B cell (primary cell): ENCODE measurements around the gene RNF26. TPM values are rescaled to one million over a fixed set of nuclear protein-coding genes. Genes with fewer than 3 reads are reported as not detected.

Experiments used
- ATAC-seq: fragments of 200-7000 bp; cut with Tn5 transposase; one replicate; pipeline ENCODE4 v1.10.0; 2021; ENCODE audit warnings: low read depth, mild to moderate bottlenecking, moderate number of reproducible peaks, moderate library complexity
- CTCF ChIA-PET: fragments of 350-600 bp; sonication (Branson Sonifier 250); formaldehyde crosslinking; loops from one replicate; lab custom pipeline; 2021; ENCODE audit warnings: antibody characterized with exemption, inconsistent platforms; lab: Charles Lee
- POLR2A ChIA-PET: fragments of 350-600 bp; sonication (Branson Sonifier 250); formaldehyde crosslinking; loops from one replicate; lab custom pipeline; 2021; ENCODE audit warnings: antibody characterized with exemption; lab: Charles Lee
- DNase-seq: peaks from one replicate; pipeline ENCODE4 v3.0.0; 2013
- H2AFZ ChIP-seq: 2 replicates; pipeline ENCODE4 v1.6.1; 2012; ENCODE audit warnings: mild to moderate bottlenecking, low read depth, low read length; ENCODE audit not compliant: insufficient read depth, poor library complexity, severe bottlenecking
- H3K27ac ChIP-seq, 2 donors: 1 replicate in 1 of 2; 2 replicates in 1 of 2; pipeline ENCODE4 v1.5.1; 2012 to 2013; ENCODE audit warnings: low read length in 2 of 2, mild to moderate bottlenecking in 2 of 2, moderate library complexity in 1 of 2
- H3K27me3 ChIP-seq, 4 experiments: fragments of 200-600 bp in 1 of 4; sonication (generic) in 1 of 4; replicated peaks in 1 of 4; 1 replicate in 2 of 4; 2 replicates in 2 of 4; pipeline versions ENCODE4 v1.6.1 to v1.7.0; 2013 to 2016; ENCODE audit warnings: low read length in 3 of 4, mild to moderate bottlenecking in 2 of 4, mixed read lengths in 1 of 4, moderate library complexity in 1 of 4; ENCODE audit not compliant: insufficient read depth in 4 of 4, control insufficient read depth in 3 of 4; ENCODE audit errors: control extremely low read depth in 1 of 4
- H3K36me3 ChIP-seq, 2 experiments: replicated peaks in 1 of 2; 1 replicate in 1 of 2; 2 replicates in 1 of 2; pipeline versions ENCODE4 v1.6.1 to v1.7.1; 2013; ENCODE audit warnings: low read length in 1 of 2; ENCODE audit not compliant: insufficient read depth in 2 of 2, control insufficient read depth in 1 of 2; ENCODE audit errors: control extremely low read depth in 1 of 2, extremely low read depth in 1 of 2
- H3K4me1 ChIP-seq, 2 donors: fragments of 200-600 bp in 1 of 2; sonication (generic) in 1 of 2; 1 replicate in 1 of 2; 2 replicates in 1 of 2; pipeline versions ENCODE4 v1.5.1 to v1.6.1; 2013 to 2017; ENCODE audit warnings: low read length in 2 of 2; ENCODE audit not compliant: control insufficient read depth in 2 of 2, insufficient read depth in 2 of 2
- H3K4me2 ChIP-seq: replicated peaks from 2 replicates; pipeline ENCODE3; 2012; ENCODE audit warnings: mild to moderate bottlenecking, low read depth, low read length; ENCODE audit not compliant: poor library complexity, severe bottlenecking
- H3K4me3 ChIP-seq, 5 experiments: fragments of 200-600 bp in 1 of 5; sonication (generic) in 1 of 5; 1 replicate in 3 of 5; 2 replicates in 2 of 5; pipeline versions ENCODE4 v1.5.1 to v1.7.0; 2011 to 2016; ENCODE audit warnings: low read length in 4 of 5, mild to moderate bottlenecking in 4 of 5, low read depth in 2 of 5, control low read depth in 1 of 5, moderate library complexity in 1 of 5; ENCODE audit not compliant: insufficient read depth in 1 of 5; ENCODE audit errors: control extremely low read depth in 1 of 5, extremely low read depth in 1 of 5
- H3K79me2 ChIP-seq: fragments of 200-600 bp; sonication (generic); one replicate; pipeline ENCODE4 v1.6.0; 2016; ENCODE audit warnings: low read length; ENCODE audit not compliant: control insufficient read depth, insufficient read depth
- H3K9ac ChIP-seq: fragments of 200-600 bp; sonication (generic); 2 replicates; pipeline ENCODE4 v1.6.1; 2017; ENCODE audit warnings: mild to moderate bottlenecking, low read length, moderate library complexity
- H3K9me3 ChIP-seq, 3 donors: one replicate each; pipeline versions ENCODE4 v1.6.1 to v1.7.1; 2013; ENCODE audit warnings: low read length in 2 of 3; ENCODE audit not compliant: control insufficient read depth in 2 of 3, insufficient read depth in 1 of 3; ENCODE audit errors: control extremely low read depth in 1 of 3
- H4K20me1 ChIP-seq: 2 replicates; pipeline ENCODE4 v1.6.0; 2012; ENCODE audit warnings: mild to moderate bottlenecking, low read length; ENCODE audit not compliant: insufficient read depth, control insufficient read depth, poor library complexity, severe bottlenecking
- H3K27ac Mint-ChIP-seq: one replicate; pipeline ENCODE4 v1.8.0; 2021; ENCODE audit warnings: mixed read lengths
- H3K27me3 Mint-ChIP-seq: one replicate; pipeline ENCODE4 v1.8.0; 2021; ENCODE audit warnings: mixed read lengths
- H3K4me1 Mint-ChIP-seq: one replicate; pipeline ENCODE4 v1.8.0; 2021; ENCODE audit warnings: mixed read lengths
- H3K4me3 Mint-ChIP-seq: one replicate; pipeline ENCODE4 v1.8.0; 2021; ENCODE audit warnings: mixed read lengths
- H3K9me3 Mint-ChIP-seq: one replicate; pipeline ENCODE4 v1.8.0; 2022; ENCODE audit warnings: mixed read lengths; ENCODE audit not compliant: insufficient read depth
- CTCF ChIP-seq: fragments of 200-600 bp; IDR thresholded peaks from one replicate; pipeline ENCODE4 v1.8.0; 2022; ENCODE audit warnings: antibody characterized with exemption, mild to moderate bottlenecking
- EZH2 ChIP-seq: IDR thresholded peaks from 2 replicates; pipeline ENCODE4 v1.6.1; 2012; ENCODE audit warnings: borderline replicate concordance, low read depth, mild to moderate bottlenecking, moderate library complexity, low read length; ENCODE audit not compliant: insufficient read depth, poor library complexity, severe bottlenecking
- WGBS: methylation state at CpG from one replicate; pipeline ENCODE4 v1.1.5; 2013; ENCODE audit warnings: missing lambda C conversion rate; ENCODE audit not compliant: insufficient coverage; 5-methylcytosine and 5-hydroxymethylcytosine counted together
- intact Hi-C: fragments of 100-400 bp; cut with micrococcal nuclease; formaldehyde crosslinking; loops from one replicate; pipeline ENCODE4 v1.10.0; 2022
- polyA plus RNA-seq: library from polyadenylated mRNA; depleted of rRNA; stranded (reverse); fragments of >200 nt; gene quantifications from 2 replicates; pipeline ENCODE4 v1.2.3, GENCODE V29; 2012
- total RNA-seq, 2 donors: library from RNA; stranded (reverse); fragments of 120-200 nt in 1 of 2; gene quantifications; 1 replicate in 1 of 2; 2 replicates in 1 of 2; pipeline versions ENCODE4 v1.2.3 to v1.2.4, GENCODE V29; 2013 to 2022

The RNF26 gene
- total and polyA plus RNA-seq, 2 donors (not counting 1 experiment from before 2014, with no cell fraction given), result 15.5 to 21.8 TPM

- WGBS, result 88% methylated on average over 5 of the region's 11 CpGs
- no peak overlapping the region for H3K4me3 ChIP-seq
- no peak overlapping the region for H3K27ac ChIP-seq
- TF ChIP-seq CTCF (no peak), EZH2 (no peak)
- no peak overlapping the region for H2AFZ ChIP-seq
- no peak overlapping the region for H3K4me2 ChIP-seq
- Mint-ChIP-seq H3K9me3 (no peaks in the 10 kb centered on the region), H3K4me3 (no peak overlapping the region), H3K27ac (no peak overlapping the region), H3K27me3 (peaks cover 69% of the 10 kb centered on the region), H3K4me1 (peaks cover 13% of the 10 kb centered on the region)
- peaks cover 0 to 58% (median 27%) of the 10 kb centered on the region in 4 experiments for H3K27me3 ChIP-seq
- POLR2A ChIA-PET, result interaction anchor here (0.6 kb wide), 1 partner anchor 29 kb away, joined by 11 read pairs; no protein-coding TSS in a partner anchor
- CTCF ChIA-PET, result interaction anchor here (1.5 to 3.6 kb wide), 3 partner anchors 10 to 12 kb away, joined by 3 to 16 read pairs (median 4); no protein-coding TSS in a partner anchor
- no peak overlapping the region for H3K9ac ChIP-seq
- H3K36me3 ChIP-seq, result no peaks in the 10 kb centered on the region
- no peaks in the 10 kb centered on the region for H3K79me2 ChIP-seq
- DNase-seq (no peak), ATAC-seq (no peak)
- peaks cover 0 to 19% (median 0%) of the 10 kb centered on the region in 3 donors for H3K9me3 ChIP-seq
- intact Hi-C loops, result no loop called here
- H4K20me1 ChIP-seq, result no peaks in the 10 kb centered on the region
- H3K4me1 ChIP-seq, result peaks cover 15 to 19% of the 10 kb centered on the region in 2 donors
Measured at GRCh38 chr11:119366690-119367620, 32.6 kb downstream of the RNF26 start.
